Fibroblast of mammary gland (primary cell): ENCODE data around the gene CD300A.
"Not testable (repeated sequence)": the region's sequence is repeated elsewhere in the genome, so short reads cannot be mapped to it uniquely, and the experiment has no call there.

Experiments
- DNase-seq: peaks from one replicate; pipeline ENCODE4 v3.0.0-alpha.2; 2010; ENCODE audit warnings: low read depth
- H3K4me3 ChIP-seq: 2 replicates; pipeline ENCODE4 v1.5.1; 2011; ENCODE audit warnings: low read depth, mild to moderate bottlenecking, low read length, moderate library complexity; ENCODE audit not compliant: control insufficient read depth
- CTCF ChIP-seq: conservative IDR thresholded peaks from 2 replicates; pipeline ENCODE4 v1.5.1; 2011; ENCODE audit warnings: low read depth, low read length, inconsistent platforms; ENCODE audit not compliant: control insufficient read depth, insufficient read depth

The CD300A gene

GRCh38 chr17:74516561-74517328 is 50.3 kb downstream of the CD300A start:
- no peak for DNase-seq
- no peak for TF ChIP-seq CTCF
- no peak overlapping the region for H3K4me3 ChIP-seq

- DNase-seq: not testable (repeated sequence)
These were observed 52.1 kb downstream of the CD300A start for GRCh38 chr17:74518413-74518981.

GRCh38 chr17:74520016-74520434 is 53.6 kb downstream of the CD300A start:
- TF ChIP-seq CTCF: no peak
- DNase-seq: no peak
- H3K4me3 ChIP-seq: no peak overlapping the region

More at GRCh38 chr17:74518413-74518981, 52.1 kb downstream of the CD300A start:
- H3K4me3 ChIP-seq: not testable (repeated sequence)

- TF ChIP-seq CTCF: no peak
- H3K4me3 ChIP-seq: no peak overlapping the region
- peak; percentile 57 for DNase-seq
These were observed 54.5 kb downstream of the CD300A start for GRCh38 chr17:74520790-74521480.

- H3K4me3 ChIP-seq: no peak overlapping the region
- DNase-seq: no peak
- no peak for TF ChIP-seq CTCF
These were observed 55.3 kb downstream of the CD300A start for GRCh38 chr17:74521701-74522201.

GRCh38 chr17:74522381-74523105 is 56.1 kb downstream of the CD300A start:
- no peak for TF ChIP-seq CTCF
- H3K4me3 ChIP-seq: no peak overlapping the region
- no peak for DNase-seq
